ENCODE measurements around the gene DNASE1. TPM values are rescaled to one million over a fixed set of nuclear protein-coding genes. Genes with fewer than 3 reads are reported as not detected.

DNASE1 gene
- total RNA-seq, 1 experiment from 2014 or later = 13.9 TPM

DNA sequence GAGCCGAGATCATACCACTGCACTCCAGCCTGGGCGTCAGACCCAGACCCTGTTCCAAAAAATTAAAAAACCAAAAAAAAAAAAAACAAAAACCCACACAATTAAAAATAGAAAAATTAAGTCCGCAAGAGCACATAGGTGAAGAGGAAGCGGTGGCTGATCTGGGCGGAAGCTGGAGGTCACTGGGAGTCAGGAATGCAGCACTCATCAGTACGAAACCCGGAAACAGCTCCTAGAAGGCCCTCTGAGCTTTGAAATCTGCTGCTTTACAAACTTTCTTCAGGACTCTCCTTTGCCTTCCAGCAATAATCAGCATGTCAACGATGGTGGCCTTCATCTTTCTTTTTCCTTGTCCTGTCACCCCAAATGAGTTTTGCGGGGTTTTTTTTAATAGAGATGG, 33.3 kb downstream of the DNASE1 start:
- ATAC-seq = no peak
- DNase-seq (ENCODE audit: low spot score) = no peak
- CTCF ChIA-PET = interaction anchor here (2.2 kb wide), 1 partner anchor 13 kb away, joined by 7 read pairs; no protein-coding TSS in a partner anchor
- no peak for TF ChIP-seq MXD4 (CRISPR knock-in tag; IDR thresholded peaks at IDR 0.05; ENCODE audit: borderline replicate concordance)
- TF ChIP-seq, protein P1, sequence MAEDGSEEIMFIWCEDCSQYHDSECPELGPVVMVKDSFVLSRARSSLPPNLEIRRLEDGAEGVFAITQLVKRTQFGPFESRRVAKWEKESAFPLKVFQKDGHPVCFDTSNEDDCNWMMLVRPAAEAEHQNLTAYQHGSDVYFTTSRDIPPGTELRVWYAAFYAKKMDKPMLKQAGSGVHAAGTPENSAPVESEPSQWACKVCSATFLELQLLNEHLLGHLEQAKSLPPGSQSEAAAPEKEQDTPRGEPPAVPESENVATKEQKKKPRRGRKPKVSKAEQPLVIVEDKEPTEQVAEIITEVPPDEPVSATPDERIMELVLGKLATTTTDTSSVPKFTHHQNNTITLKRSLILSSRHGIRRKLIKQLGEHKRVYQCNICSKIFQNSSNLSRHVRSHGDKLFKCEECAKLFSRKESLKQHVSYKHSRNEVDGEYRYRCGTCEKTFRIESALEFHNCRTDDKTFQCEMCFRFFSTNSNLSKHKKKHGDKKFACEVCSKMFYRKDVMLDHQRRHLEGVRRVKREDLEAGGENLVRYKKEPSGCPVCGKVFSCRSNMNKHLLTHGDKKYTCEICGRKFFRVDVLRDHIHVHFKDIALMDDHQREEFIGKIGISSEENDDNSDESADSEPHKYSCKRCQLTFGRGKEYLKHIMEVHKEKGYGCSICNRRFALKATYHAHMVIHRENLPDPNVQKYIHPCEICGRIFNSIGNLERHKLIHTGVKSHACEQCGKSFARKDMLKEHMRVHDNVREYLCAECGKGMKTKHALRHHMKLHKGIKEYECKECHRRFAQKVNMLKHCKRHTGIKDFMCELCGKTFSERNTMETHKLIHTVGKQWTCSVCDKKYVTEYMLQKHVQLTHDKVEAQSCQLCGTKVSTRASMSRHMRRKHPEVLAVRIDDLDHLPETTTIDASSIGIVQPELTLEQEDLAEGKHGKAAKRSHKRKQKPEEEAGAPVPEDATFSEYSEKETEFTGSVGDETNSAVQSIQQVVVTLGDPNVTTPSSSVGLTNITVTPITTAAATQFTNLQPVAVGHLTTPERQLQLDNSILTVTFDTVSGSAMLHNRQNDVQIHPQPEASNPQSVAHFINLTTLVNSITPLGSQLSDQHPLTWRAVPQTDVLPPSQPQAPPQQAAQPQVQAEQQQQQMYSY (CRISPR knock-in tag; IDR thresholded peaks at IDR 0.05) = no peak
- TF ChIP-seq KAT7 (CRISPR knock-in tag; IDR thresholded peaks at IDR 0.05; ENCODE audit: borderline replicate concordance) = no peak
- TF ChIP-seq, protein P2, sequence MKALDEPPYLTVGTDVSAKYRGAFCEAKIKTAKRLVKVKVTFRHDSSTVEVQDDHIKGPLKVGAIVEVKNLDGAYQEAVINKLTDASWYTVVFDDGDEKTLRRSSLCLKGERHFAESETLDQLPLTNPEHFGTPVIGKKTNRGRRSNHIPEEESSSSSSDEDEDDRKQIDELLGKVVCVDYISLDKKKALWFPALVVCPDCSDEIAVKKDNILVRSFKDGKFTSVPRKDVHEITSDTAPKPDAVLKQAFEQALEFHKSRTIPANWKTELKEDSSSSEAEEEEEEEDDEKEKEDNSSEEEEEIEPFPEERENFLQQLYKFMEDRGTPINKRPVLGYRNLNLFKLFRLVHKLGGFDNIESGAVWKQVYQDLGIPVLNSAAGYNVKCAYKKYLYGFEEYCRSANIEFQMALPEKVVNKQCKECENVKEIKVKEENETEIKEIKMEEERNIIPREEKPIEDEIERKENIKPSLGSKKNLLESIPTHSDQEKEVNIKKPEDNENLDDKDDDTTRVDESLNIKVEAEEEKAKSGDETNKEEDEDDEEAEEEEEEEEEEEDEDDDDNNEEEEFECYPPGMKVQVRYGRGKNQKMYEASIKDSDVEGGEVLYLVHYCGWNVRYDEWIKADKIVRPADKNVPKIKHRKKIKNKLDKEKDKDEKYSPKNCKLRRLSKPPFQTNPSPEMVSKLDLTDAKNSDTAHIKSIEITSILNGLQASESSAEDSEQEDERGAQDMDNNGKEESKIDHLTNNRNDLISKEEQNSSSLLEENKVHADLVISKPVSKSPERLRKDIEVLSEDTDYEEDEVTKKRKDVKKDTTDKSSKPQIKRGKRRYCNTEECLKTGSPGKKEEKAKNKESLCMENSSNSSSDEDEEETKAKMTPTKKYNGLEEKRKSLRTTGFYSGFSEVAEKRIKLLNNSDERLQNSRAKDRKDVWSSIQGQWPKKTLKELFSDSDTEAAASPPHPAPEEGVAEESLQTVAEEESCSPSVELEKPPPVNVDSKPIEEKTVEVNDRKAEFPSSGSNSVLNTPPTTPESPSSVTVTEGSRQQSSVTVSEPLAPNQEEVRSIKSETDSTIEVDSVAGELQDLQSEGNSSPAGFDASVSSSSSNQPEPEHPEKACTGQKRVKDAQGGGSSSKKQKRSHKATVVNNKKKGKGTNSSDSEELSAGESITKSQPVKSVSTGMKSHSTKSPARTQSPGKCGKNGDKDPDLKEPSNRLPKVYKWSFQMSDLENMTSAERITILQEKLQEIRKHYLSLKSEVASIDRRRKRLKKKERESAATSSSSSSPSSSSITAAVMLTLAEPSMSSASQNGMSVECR (CRISPR knock-in tag; IDR thresholded peaks at IDR 0.05; ENCODE audit: borderline replicate concordance) = no peak
- no peak for TF ChIP-seq TCF7 (CRISPR knock-in tag; IDR thresholded peaks at IDR 0.05; ENCODE audit: low read depth)
- TF ChIP-seq, protein P3, sequence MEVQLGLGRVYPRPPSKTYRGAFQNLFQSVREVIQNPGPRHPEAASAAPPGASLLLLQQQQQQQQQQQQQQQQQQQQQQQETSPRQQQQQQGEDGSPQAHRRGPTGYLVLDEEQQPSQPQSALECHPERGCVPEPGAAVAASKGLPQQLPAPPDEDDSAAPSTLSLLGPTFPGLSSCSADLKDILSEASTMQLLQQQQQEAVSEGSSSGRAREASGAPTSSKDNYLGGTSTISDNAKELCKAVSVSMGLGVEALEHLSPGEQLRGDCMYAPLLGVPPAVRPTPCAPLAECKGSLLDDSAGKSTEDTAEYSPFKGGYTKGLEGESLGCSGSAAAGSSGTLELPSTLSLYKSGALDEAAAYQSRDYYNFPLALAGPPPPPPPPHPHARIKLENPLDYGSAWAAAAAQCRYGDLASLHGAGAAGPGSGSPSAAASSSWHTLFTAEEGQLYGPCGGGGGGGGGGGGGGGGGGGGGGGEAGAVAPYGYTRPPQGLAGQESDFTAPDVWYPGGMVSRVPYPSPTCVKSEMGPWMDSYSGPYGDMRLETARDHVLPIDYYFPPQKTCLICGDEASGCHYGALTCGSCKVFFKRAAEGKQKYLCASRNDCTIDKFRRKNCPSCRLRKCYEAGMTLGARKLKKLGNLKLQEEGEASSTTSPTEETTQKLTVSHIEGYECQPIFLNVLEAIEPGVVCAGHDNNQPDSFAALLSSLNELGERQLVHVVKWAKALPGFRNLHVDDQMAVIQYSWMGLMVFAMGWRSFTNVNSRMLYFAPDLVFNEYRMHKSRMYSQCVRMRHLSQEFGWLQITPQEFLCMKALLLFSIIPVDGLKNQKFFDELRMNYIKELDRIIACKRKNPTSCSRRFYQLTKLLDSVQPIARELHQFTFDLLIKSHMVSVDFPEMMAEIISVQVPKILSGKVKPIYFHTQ (CRISPR knock-in tag; IDR thresholded peaks at IDR 0.05) = no peak
- TF ChIP-seq, protein P4, sequence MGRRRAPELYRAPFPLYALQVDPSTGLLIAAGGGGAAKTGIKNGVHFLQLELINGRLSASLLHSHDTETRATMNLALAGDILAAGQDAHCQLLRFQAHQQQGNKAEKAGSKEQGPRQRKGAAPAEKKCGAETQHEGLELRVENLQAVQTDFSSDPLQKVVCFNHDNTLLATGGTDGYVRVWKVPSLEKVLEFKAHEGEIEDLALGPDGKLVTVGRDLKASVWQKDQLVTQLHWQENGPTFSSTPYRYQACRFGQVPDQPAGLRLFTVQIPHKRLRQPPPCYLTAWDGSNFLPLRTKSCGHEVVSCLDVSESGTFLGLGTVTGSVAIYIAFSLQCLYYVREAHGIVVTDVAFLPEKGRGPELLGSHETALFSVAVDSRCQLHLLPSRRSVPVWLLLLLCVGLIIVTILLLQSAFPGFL (CRISPR knock-in tag; IDR thresholded peaks at IDR 0.05; ENCODE audit: borderline replicate concordance) = no peak
- no peak for TF ChIP-seq EMX1 (CRISPR knock-in tag; IDR thresholded peaks at IDR 0.05)
- TF ChIP-seq GRHL2 (CRISPR knock-in tag; IDR thresholded peaks at IDR 0.05; ENCODE audit: insufficient replicate concordance, severe bottlenecking) = no peak
- TF ChIP-seq, protein P5, sequence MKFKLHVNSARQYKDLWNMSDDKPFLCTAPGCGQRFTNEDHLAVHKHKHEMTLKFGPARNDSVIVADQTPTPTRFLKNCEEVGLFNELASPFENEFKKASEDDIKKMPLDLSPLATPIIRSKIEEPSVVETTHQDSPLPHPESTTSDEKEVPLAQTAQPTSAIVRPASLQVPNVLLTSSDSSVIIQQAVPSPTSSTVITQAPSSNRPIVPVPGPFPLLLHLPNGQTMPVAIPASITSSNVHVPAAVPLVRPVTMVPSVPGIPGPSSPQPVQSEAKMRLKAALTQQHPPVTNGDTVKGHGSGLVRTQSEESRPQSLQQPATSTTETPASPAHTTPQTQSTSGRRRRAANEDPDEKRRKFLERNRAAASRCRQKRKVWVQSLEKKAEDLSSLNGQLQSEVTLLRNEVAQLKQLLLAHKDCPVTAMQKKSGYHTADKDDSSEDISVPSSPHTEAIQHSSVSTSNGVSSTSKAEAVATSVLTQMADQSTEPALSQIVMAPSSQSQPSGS (CRISPR knock-in tag; IDR thresholded peaks at IDR 0.05; ENCODE audit: borderline replicate concordance, low read depth) = no peak
- TF ChIP-seq TEAD4 (CRISPR knock-in tag; IDR thresholded peaks at IDR 0.05) = no peak
- TF ChIP-seq OVOL2 (CRISPR knock-in tag; IDR thresholded peaks at IDR 0.05; ENCODE audit: borderline replicate concordance) = no peak
- no peak for TF ChIP-seq PRRX2 (CRISPR knock-in tag; IDR thresholded peaks at IDR 0.05)
- TF ChIP-seq, protein P6, sequence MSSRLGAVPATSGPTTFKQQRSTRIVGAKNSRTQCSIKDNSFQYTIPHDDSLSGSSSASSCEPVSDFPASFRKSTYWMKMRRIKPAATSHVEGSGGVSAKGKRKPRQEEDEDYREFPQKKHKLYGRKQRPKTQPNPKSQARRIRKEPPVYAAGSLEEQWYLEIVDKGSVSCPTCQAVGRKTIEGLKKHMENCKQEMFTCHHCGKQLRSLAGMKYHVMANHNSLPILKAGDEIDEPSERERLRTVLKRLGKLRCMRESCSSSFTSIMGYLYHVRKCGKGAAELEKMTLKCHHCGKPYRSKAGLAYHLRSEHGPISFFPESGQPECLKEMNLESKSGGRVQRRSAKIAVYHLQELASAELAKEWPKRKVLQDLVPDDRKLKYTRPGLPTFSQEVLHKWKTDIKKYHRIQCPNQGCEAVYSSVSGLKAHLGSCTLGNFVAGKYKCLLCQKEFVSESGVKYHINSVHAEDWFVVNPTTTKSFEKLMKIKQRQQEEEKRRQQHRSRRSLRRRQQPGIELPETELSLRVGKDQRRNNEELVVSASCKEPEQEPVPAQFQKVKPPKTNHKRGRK (CRISPR knock-in tag; IDR thresholded peaks at IDR 0.05; ENCODE audit: borderline replicate concordance) = no peak
- no peak for TF ChIP-seq SOX15 (CRISPR knock-in tag; IDR thresholded peaks at IDR 0.05)
- no peak for TF ChIP-seq ZNF232 (CRISPR knock-in tag; IDR thresholded peaks at IDR 0.05)
- TF ChIP-seq, protein P7, sequence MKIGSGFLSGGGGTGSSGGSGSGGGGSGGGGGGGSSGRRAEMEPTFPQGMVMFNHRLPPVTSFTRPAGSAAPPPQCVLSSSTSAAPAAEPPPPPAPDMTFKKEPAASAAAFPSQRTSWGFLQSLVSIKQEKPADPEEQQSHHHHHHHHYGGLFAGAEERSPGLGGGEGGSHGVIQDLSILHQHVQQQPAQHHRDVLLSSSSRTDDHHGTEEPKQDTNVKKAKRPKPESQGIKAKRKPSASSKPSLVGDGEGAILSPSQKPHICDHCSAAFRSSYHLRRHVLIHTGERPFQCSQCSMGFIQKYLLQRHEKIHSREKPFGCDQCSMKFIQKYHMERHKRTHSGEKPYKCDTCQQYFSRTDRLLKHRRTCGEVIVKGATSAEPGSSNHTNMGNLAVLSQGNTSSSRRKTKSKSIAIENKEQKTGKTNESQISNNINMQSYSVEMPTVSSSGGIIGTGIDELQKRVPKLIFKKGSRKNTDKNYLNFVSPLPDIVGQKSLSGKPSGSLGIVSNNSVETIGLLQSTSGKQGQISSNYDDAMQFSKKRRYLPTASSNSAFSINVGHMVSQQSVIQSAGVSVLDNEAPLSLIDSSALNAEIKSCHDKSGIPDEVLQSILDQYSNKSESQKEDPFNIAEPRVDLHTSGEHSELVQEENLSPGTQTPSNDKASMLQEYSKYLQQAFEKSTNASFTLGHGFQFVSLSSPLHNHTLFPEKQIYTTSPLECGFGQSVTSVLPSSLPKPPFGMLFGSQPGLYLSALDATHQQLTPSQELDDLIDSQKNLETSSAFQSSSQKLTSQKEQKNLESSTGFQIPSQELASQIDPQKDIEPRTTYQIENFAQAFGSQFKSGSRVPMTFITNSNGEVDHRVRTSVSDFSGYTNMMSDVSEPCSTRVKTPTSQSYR (CRISPR knock-in tag; IDR thresholded peaks at IDR 0.05) = no peak
- Mint-ChIP-seq H3K27ac (no peak overlapping the region), H3K9me3 (no peaks in the 10 kb centered on the region), H3K4me1 (peaks cover 4% of the 10 kb centered on the region), H3K27me3 (ENCODE audit: low read depth) (no peaks in the 10 kb centered on the region), H3K36me3 (peaks cover 51% of the 10 kb centered on the region), H3K4me3 (no peak overlapping the region)
- POLR2A ChIA-PET = no interaction called here

All from WTC11 (cell line).